COLO829 (cell line): ENCODE measurements around the gene CMIP.

Experiments used
- DNase-seq: peaks from one replicate; pipeline ENCODE4 v3.0.0; 2012; ENCODE audit warnings: low spot score

CMIP gene

GRCh38 chr16:81703177-81704155 is 258.9 kb downstream of the CMIP start:
- no peak for DNase-seq

DNA sequence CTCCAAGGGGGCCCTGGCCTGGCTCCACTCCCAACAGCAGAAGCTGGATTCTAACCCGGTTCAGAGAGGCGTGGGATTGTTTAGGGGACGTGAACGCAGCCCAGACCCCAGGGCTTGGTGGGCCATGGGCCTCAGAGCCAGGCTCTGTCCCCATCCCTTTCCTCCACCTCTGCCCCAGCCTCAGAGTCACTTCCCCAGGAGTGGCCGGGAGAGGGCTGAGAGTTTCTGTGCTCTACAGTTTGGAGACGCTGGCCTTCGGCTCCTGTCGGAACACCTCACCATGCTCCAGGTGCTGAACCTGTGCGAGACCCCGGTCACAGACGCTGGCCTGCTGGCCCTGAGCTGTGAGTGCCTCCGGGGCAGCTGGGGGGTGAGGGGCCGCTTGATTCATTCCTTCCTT is 260.7 kb downstream of the CMIP start:
- DNase-seq = no peak

DNA sequence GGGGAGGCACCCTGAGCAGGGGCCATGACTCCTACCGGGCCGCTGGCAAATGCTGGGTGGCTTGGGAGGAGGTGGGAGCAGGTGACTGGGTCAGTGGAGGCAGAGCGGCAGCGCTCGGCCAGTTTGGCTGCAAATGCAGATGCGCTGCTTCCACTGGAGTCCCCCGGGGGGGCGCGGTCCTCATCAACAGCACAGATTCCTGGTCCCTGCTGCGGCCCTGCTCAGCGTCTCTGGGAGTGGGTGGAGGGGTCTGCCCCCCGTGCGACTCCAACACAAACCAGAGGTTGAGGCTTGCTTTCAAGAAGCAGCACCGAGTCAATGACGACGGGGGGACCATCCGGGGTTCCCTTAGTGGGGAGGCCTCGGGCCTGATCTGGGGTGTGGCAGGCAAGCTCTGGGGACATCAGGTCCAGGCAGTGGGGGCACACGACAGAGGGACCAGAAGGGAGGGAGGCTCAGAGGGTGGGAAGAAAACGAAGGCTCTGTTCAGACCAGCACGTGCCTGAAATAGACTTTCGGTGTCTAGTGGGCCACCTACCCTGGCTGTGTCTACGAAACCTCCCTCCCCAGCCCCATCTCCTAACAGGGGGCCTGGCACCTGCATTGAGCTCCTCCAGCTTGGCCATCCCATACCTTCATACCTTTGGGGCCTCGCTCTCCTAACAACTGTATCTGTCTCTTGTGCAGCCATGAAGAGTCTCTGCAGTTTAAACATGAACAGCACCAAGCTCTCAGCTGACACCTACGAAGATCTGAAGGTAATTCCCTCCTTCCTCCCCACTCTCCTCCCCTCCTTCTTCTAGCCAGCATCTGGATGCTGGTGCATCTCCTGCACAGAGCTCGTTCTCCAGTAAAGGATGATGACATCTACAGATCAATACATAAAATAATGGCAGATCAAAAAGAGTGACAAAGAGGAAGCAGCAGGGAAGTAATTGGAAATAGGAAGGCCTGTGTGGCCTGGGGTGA is 262.0 kb downstream of the CMIP start:
- DNase-seq = no peak

GRCh38 chr16:81707411-81708265 is 263.0 kb downstream of the CMIP start:
- no peak for DNase-seq

DNA sequence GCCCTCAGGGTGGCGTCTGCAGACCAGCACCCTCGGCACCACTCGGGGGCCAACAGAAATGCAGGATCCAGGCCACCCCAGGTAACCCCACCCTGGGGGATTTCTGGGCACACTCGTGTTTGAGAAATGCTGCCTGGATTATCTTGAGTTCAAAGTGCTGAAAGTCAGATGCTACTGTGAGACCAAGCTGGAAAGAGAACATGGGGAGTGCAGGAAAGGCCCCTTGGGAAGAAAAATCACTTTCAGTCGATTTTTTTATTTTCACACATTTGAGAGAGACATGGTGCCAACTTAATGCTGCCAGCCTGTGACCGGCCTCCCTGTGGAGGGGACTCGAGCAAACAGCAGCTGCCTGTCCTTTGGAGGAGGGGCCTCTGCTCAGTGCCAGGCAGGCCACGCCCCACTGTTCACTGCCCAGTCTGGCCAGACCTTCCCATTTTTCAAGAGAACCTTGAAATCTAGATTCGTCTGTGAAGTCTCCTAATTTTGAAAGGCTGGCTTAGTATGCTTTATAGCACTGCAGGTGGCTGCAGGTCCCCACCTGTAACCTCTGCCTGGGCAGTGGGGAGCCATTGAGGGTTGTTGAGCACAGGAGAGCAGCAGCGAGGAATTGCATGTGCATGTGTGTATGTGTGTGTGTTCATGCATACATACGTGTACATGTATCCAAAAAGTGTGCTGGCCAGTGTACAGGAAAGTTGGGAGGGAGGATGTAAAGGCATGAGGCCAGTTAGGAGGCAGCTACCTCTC is 263.8 kb downstream of the CMIP start:
- DNase-seq = no peak

GRCh38 chr16:81709016-81709900 is 264.6 kb downstream of the CMIP start:
- DNase-seq = no peak

DNA sequence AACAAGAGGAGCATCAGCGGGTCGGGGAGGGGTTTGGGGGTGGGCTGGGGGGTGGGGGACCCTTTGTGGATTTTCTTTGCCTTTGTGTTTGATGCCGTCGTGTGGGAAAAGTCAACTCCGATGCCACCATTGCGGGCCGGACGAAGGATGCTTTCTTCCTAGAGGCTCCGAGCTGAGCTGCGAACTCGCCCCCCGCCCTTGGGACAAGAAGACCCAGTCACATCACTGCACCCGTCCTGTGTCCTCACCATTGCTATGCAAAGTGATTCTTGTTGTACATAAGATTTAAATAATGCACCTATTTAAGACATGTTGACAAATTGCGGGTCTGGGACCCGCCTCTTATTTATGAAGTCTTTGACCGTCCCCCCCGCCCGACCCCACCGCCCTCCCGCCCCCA is 265.4 kb downstream of the CMIP start:
- no peak for DNase-seq

DNA sequence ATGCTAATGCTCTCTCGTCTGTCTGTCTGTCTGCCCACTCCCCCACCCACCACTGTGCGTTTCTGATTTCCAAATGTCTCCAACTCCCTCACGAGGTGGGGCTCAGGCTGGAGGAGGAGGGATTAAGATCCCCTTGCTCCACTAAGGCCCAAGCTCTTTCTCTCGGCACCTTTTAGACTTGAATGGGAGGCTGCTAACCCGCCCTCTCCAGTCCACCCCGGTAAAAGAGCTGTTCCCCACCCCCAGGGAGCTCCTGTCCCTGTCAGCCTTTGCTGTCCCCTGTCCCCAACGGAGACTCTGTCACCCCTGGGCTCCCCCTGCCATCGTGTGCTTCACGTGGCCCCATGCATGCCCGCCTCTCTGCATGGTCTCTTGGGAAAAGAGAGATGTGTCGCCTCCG is 266.0 kb downstream of the CMIP start:
- DNase-seq = no peak

DNA sequence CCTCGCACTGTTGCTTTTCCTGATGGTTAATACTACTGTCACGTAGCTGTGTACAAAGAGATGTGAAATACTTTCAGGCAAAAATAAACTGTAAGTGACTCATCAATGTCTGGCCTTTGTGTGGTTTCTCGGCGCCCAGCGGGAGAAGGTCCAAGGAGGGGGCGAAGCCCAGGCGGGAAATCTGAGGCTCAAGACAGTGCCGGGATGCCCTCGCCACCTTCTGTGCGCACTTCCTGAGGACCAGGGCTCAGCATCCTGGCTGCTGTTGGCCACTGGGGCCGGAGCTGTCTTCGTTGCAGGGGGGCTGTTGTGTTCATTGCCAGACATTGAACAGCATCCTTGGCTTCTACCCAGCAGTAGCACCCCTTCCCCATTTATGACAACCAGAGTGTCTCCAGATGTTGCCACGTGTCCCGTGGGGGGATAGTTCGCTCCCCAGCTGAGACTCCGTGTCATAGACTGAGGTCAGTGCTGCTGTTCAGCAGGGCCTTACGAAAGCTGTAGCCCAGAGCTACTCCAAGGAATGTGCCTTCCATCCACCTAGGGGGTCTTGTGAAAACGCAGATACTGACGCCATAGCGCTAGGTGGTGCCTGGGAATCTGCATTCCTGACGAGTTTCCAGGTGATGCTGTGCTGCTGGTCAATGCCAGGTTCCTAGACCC is 267.2 kb downstream of the CMIP start:
- DNase-seq = peak; percentile 77

- no peak for DNase-seq
Observed at GRCh38 chr16:81712681-81713080, 268.1 kb downstream of the CMIP start.

DNA sequence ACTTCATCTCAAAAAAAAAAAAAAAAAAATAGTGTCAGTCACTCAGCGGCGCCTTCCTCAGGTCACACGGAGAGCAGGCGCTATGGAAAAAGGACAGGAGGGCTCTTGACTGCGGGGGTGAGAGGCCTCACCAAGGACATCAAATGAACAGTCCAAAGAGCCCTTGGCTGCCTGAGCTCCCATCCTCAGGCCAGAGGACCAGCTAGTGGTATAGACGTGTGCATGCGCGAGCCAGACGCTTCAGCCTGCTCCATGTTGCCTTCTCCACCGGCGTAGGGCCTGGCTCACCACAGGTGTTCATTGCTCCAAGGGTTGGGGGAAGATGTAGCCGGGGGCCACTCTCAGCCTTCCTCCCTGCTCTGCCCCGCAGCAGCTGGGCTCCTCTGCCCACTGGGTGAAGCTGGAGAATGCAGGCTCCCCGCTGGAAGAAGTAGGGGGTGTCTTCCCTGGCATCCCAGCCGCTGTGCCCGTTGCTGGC is 268.7 kb downstream of the CMIP start:
- no peak for DNase-seq

- no peak for DNase-seq
Observed at GRCh38 chr16:81713796-81714195, 269.2 kb downstream of the CMIP start.

DNA sequence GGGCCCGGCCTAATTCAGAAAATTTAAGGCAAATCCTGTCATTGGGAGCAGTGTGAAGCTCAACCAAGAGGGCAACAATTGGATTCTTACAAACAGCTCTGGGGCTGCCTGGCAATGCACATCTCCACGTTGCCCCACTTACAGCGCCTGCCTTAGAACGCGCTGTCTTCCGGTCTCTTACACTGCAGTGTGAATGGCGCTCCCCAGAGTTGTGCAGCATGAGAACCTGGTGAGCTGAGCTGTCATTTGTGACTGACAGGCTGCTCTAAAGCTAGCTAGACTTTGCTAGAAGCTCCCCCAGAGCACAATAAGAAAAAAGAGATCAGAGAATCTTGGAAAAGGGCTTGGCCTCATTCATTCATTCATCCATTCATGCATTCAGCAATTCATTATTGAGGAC is 270.0 kb downstream of the CMIP start:
- DNase-seq = no peak

DNA sequence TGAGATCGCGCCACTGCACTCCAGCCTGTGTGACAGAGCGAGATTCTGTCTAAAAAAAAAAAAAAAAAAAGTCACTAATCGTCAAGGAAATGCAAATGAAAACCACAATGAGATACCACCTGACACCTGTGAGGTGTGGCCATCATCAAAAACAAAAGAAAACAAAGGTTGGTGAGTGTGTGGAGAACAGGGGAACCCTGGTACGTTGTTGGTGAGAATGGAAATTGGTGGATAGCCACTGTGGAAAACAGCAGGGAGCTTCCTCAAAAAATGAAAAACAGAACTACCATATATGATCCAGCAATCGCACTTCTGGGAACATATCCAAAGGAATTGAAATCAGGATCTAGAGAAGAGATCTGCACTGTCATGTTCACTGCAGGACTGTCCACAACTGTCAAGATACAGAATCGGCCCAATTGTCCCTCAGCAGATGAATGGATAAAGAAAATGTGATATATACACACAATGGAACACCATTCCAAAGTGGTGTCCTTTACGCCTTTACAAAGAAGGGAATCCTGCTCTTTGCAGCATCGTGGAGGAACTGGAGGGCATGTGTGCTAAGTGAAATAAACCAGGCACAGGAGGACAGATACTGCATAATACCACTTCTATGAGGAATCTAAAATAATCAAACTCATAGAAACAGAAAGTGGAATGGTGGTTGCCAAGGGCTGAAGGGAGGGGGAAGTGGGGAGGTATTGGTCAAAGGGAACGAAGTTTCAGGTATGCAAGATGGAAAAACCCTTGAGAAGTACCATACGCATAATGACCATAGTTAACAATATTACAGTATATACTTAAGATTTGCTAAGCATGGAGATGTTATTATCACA is 271.0 kb downstream of the CMIP start:
- DNase-seq = no peak

DNA sequence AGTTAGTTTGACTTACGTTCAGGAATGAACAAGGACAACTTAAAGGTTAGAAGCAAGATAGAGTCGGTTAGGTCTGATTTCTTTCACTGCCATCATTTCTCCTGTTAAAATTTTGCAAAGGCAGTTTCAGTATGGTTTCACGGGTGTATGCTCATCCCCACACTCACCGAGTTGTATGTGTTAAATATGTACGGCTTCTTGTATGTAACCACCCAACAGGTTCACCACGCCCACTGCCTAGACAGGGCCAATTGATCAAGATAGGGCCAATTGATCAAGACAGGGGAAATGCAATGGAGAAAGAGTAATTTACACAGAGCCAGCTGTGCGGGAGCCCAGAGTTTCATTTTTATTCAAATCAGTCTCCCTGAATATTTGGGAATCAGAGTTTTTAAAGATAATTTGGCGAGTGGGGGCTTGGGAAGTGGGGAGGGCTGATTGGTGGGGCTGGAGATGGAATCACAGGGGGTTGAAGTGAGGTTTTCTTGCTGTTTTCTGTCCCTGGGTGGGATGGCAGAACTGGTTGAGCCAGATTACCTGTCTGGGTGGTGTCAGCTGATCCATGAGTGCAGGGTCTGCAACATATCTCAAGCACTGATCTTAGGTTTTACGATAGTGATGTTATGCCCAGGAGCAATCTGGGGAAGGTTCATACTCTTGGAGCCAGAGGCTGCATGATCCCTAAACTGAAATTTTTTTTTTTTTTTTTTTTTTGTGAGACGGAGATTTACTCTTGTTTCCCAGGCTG is 272.0 kb downstream of the CMIP start:
- no peak for DNase-seq

GRCh38 chr16:81717662-81718189 is 273.1 kb downstream of the CMIP start:
- DNase-seq = no peak

DNA sequence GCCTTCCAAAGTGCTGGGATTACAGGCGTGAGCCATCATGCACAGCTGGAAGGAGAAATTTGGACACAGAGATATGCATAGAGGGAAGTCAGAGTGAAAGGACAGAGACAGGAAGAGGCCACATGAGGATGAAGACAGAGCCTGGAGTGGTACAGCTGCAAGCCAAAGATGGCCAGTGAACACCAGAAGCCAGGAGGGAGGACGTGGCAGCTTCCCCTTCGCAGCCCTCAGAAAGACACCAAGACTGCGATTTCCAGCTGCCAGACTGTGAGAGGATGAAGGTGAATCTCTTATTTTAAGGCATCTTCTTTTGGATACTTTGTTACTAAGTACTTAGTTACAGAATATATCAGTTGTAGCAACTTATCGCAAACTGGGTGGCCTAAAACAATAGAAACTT is 274.0 kb downstream of the CMIP start:
- DNase-seq = no peak
